HepG2 (cell line): Measurements from ENCODE around the gene KCTD6. TPM values are rescaled to one million over a fixed set of nuclear protein-coding genes. Genes with fewer than 3 reads are reported as not detected.
A peak's percentile ranks its signal among the peaks of the same experiment; 100 is the strongest.

Experiments used
- ATF1 ChIP-seq: IDR thresholded peaks from 2 replicates; pipeline ENCODE4 v1.6.1; 2016; ENCODE audit warnings: mild to moderate bottlenecking, control low read depth
- HOXA5 ChIP-seq: sonication (generic); formaldehyde crosslinking; IDR thresholded peaks from 2 replicates; pipeline ENCODE4 v1.4.0; 2020; ENCODE audit warnings: missing genetic modification reagents
- JUN ChIP-seq: sonication (generic); formaldehyde crosslinking; IDR thresholded peaks from 2 replicates; pipeline ENCODE4 v1.4.0; 2020; ENCODE audit warnings: mild to moderate bottlenecking, missing genetic modification reagents
- NCOR1 ChIP-seq: fragments of 200-600 bp; sonication (generic); IDR thresholded peaks from 2 replicates; pipeline ENCODE4 v1.7.0; 2017; ENCODE audit warnings: antibody characterized with exemption, low read length, borderline replicate concordance
- ONECUT2 ChIP-seq: sonication (generic); formaldehyde crosslinking; IDR thresholded peaks from 2 replicates; pipeline ENCODE4 v1.4.0; 2020; ENCODE audit warnings: missing genetic modification reagents
- ZFYVE20 ChIP-seq: sonication (generic); formaldehyde crosslinking; IDR thresholded peaks from 2 replicates; pipeline ENCODE4 v1.8.0; 2023; ENCODE audit warnings: low read depth, mild to moderate bottlenecking, moderate library complexity, missing genetic modification reagents, borderline replicate concordance
- ZNF205 ChIP-seq: IDR thresholded peaks from 2 replicates; pipeline ENCODE4 v1.6.1; 2018; ENCODE audit warnings: missing biosample characterization, missing genetic modification reagents
- ZNF335 ChIP-seq: sonication (generic); formaldehyde crosslinking; IDR thresholded peaks from 2 replicates; pipeline ENCODE4 v1.4.0; 2020; ENCODE audit warnings: missing genetic modification reagents
- ZNF441 ChIP-seq: sonication (generic); formaldehyde crosslinking; IDR thresholded peaks from 2 replicates; pipeline ENCODE4 v1.7.0; 2021; ENCODE audit warnings: missing genetic modification reagents, borderline replicate concordance
- ZNF451 ChIP-seq: sonication (generic); formaldehyde crosslinking; IDR thresholded peaks from 2 replicates; pipeline ENCODE4 v1.5.0; 2020; ENCODE audit warnings: mild to moderate bottlenecking, missing genetic modification reagents
- ZNF552 ChIP-seq: sonication (generic); formaldehyde crosslinking; IDR thresholded peaks from 2 replicates; pipeline ENCODE4 v1.9.0; 2022; ENCODE audit warnings: missing genetic modification reagents, mild to moderate bottlenecking, borderline replicate concordance
- ZNF567 ChIP-seq: sonication (generic); formaldehyde crosslinking; IDR thresholded peaks from 2 replicates; pipeline ENCODE4 v1.8.1; 2023; ENCODE audit warnings: mild to moderate bottlenecking, missing genetic modification reagents, borderline replicate concordance
- ZNF629 ChIP-seq: sonication (generic); formaldehyde crosslinking; conservative IDR thresholded peaks from 2 replicates; pipeline ENCODE4 v1.5.0; 2020; ENCODE audit warnings: missing genetic modification reagents
- ZNF713 ChIP-seq: sonication (generic); formaldehyde crosslinking; IDR thresholded peaks from 2 replicates; pipeline ENCODE4 v1.4.0; 2020; ENCODE audit warnings: mild to moderate bottlenecking, missing genetic modification reagents
- ZNF879 ChIP-seq: sonication (generic); formaldehyde crosslinking; IDR thresholded peaks from 2 replicates; pipeline ENCODE4 v1.8.1; 2023; ENCODE audit warnings: missing genetic modification reagents
- ZSCAN9 ChIP-seq: IDR thresholded peaks from 2 replicates; pipeline ENCODE4 v1.6.1; 2016; ENCODE audit warnings: borderline replicate concordance
- polyA plus RNA-seq, 8 experiments: library from polyadenylated mRNA; depleted of rRNA in 3 of 8; stranded (reverse) in 7 of 8; unstranded in 1 of 8; fragments of >200 nt; fragmentation: Illumina TruSeq in 4 of 8; extraction: Trizol in 4 of 8; gene quantifications; 2 replicates each; pipeline versions ENCODE4 v1.2.1 to v1.2.3, GENCODE V29; 2011 to 2016; ENCODE audit warnings: low read depth in 4 of 8, missing spikeins in 1 of 8, mixed read lengths in 1 of 8; ENCODE audit not compliant: insufficient read depth in 1 of 8
- total RNA-seq, 5 experiments: library from RNA; depleted of rRNA; stranded (reverse); fragments of >200 nt; fragmentation: Illumina TruSeq; extraction: Trizol; gene quantifications; 2 replicates each; pipeline ENCODE4 v1.2.3, GENCODE V29; 2016; ENCODE audit warnings: low read depth in 1 of 5
- TF ChIP-seq, protein P1 (sequence below), 2 experiments: fragments of 450-650 bp in 1 of 2; sonication (generic) in 1 of 2; formaldehyde crosslinking in 1 of 2; IDR thresholded peaks; 2 replicates each; pipeline versions ENCODE4 v1.6.1 to v1.8.0; 2016 to 2022; ENCODE audit warnings: antibody characterized with exemption in 1 of 2, mild to moderate bottlenecking in 1 of 2, missing genetic modification reagents in 1 of 2
- TF ChIP-seq, protein P2 (sequence below): sonication (generic); formaldehyde crosslinking; IDR thresholded peaks from 2 replicates; pipeline ENCODE4 v1.4.0; 2020; ENCODE audit warnings: mild to moderate bottlenecking, missing genetic modification reagents
- TF ChIP-seq, protein P3 (sequence below): sonication (generic); formaldehyde crosslinking; IDR thresholded peaks from 2 replicates; pipeline ENCODE4 v1.4.0; 2020; ENCODE audit warnings: missing genetic modification reagents, mild to moderate bottlenecking, borderline replicate concordance

The KCTD6 gene
- total and polyA plus RNA-seq, 2 of the 13 experiments (the other 11 are each of a cell fraction or from before 2014, with no cell fraction given), result 13.4 to 14.2 TPM

DNA sequence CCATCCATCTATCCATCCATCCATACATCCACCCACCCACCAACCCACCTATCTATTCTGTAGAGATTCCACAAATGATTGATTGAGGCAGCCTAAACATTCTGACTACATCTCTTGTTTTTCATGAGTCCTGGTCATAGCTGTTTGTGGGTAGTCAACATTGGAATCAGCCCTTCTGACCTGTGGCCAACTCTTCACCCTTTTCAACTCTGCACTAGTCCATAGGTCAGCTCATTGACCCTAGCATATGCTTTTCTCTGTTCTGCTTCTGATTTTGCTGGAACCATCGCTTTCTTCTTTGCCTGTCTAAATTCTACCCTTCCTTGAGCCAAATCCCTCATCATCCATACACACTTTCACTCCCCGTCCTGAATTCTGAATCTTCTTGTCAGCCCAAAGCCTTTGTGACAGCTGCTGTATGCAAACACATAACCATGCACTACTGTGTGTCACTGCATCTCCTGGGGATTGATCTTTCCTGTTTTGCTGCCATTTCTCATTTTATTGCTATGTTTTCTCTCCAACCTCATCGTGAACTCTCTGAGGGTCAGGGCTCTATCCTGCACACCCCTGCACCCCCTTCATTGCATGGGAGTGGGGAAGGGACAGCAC, 16.8 kb upstream of the KCTD6 start (continued):
- TF ChIP-seq, protein P1, sequence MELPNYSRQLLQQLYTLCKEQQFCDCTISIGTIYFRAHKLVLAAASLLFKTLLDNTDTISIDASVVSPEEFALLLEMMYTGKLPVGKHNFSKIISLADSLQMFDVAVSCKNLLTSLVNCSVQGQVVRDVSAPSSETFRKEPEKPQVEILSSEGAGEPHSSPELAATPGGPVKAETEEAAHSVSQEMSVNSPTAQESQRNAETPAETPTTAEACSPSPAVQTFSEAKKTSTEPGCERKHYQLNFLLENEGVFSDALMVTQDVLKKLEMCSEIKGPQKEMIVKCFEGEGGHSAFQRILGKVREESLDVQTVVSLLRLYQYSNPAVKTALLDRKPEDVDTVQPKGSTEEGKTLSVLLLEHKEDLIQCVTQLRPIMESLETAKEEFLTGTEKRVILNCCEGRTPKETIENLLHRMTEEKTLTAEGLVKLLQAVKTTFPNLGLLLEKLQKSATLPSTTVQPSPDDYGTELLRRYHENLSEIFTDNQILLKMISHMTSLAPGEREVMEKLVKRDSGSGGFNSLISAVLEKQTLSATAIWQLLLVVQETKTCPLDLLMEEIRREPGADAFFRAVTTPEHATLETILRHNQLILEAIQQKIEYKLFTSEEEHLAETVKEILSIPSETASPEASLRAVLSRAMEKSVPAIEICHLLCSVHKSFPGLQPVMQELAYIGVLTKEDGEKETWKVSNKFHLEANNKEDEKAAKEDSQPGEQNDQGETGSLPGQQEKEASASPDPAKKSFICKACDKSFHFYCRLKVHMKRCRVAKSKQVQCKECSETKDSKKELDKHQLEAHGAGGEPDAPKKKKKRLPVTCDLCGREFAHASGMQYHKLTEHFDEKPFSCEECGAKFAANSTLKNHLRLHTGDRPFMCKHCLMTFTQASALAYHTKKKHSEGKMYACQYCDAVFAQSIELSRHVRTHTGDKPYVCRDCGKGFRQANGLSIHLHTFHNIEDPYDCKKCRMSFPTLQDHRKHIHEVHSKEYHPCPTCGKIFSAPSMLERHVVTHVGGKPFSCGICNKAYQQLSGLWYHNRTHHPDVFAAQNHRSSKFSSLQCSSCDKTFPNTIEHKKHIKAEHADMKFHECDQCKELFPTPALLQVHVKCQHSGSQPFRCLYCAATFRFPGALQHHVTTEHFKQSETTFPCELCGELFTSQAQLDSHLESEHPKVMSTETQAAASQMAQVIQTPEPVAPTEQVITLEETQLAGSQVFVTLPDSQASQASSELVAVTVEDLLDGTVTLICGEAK (IDR thresholded peaks at IDR 0.05), result no peak
- TF ChIP-seq, protein P1 (CRISPR knock-in tag; IDR thresholded peaks at IDR 0.05), result no peak
- TF ChIP-seq ZNF552 (CRISPR knock-in tag), result no peak
- TF ChIP-seq JUN, result no peak
- no peak for TF ChIP-seq ZNF335
- TF ChIP-seq ZNF451 (CRISPR knock-in tag), result no peak
- TF ChIP-seq ZNF205 (CRISPR knock-in tag), result no peak
- TF ChIP-seq ZSCAN9 (CRISPR knock-in tag), result no peak
- TF ChIP-seq, protein P2, sequence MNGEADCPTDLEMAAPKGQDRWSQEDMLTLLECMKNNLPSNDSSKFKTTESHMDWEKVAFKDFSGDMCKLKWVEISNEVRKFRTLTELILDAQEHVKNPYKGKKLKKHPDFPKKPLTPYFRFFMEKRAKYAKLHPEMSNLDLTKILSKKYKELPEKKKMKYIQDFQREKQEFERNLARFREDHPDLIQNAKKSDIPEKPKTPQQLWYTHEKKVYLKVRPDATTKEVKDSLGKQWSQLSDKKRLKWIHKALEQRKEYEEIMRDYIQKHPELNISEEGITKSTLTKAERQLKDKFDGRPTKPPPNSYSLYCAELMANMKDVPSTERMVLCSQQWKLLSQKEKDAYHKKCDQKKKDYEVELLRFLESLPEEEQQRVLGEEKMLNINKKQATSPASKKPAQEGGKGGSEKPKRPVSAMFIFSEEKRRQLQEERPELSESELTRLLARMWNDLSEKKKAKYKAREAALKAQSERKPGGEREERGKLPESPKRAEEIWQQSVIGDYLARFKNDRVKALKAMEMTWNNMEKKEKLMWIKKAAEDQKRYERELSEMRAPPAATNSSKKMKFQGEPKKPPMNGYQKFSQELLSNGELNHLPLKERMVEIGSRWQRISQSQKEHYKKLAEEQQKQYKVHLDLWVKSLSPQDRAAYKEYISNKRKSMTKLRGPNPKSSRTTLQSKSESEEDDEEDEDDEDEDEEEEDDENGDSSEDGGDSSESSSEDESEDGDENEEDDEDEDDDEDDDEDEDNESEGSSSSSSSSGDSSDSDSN, result no peak
- TF ChIP-seq ZNF567, result no peak
- peak; percentile 87 for TF ChIP-seq NCOR1
- no peak for TF ChIP-seq ZNF629 (CRISPR knock-in tag)
- TF ChIP-seq ZNF879 (CRISPR knock-in tag), result no peak
- no peak for TF ChIP-seq ZFYVE20
- TF ChIP-seq ZNF713 (CRISPR knock-in tag), result no peak
- TF ChIP-seq HOXA5 (CRISPR knock-in tag), result no peak
- TF ChIP-seq, protein P3, sequence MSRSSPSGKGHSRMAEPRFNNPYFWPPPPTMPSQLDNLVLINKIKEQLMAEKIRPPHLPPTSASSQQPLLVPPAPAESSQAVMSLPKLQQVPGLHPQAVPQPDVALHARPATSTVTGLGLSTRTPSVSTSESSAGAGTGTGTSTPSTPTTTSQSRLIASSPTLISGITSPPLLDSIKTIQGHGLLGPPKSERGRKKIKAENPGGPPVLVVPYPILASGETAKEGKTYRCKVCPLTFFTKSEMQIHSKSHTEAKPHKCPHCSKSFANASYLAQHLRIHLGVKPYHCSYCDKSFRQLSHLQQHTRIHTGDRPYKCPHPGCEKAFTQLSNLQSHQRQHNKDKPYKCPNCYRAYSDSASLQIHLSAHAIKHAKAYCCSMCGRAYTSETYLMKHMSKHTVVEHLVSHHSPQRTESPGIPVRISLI (CRISPR knock-in tag), result no peak
- TF ChIP-seq ATF1, result peak; percentile 55
- TF ChIP-seq ZNF441, result no peak
- TF ChIP-seq ONECUT2, result no peak
